Pons (tissue), 1 donor: ENCODE results near the gene MINDY2.
"Not testable (repeated sequence)": the region's sequence is repeated elsewhere in the genome, so short reads cannot be mapped to it uniquely, and the experiment has no call there.

Source experiments
- DNase-seq: peaks from one replicate; pipeline ENCODE4 v3.0.0-alpha.2; 2016; ENCODE audit warnings: low spot score

Gene MINDY2

GRCh38 chr15:58752716-58753115, 18.4 kb upstream of the MINDY2 start:
- DNase-seq, result no peak

- DNase-seq, result peak; percentile 58
These were observed 15.8 kb upstream of the MINDY2 start for GRCh38 chr15:58755350-58755749.

- no peak for DNase-seq
These were observed 15.1 kb upstream of the MINDY2 start for GRCh38 chr15:58755956-58756355.

- peak; percentile 83 for DNase-seq
These were observed 13.0 kb upstream of the MINDY2 start for GRCh38 chr15:58758141-58758540.

GRCh38 chr15:58760385-58761009, 10.6 kb upstream of the MINDY2 start:
- no peak for DNase-seq

- DNase-seq, result no peak
These were observed 10.1 kb upstream of the MINDY2 start for GRCh38 chr15:58761010-58761388.

GRCh38 chr15:58762285-58762684, 8.8 kb upstream of the MINDY2 start:
- DNase-seq, result no peak

- no peak for DNase-seq
These were observed 8.4 kb upstream of the MINDY2 start for GRCh38 chr15:58762731-58763130.

- no peak for DNase-seq
These were observed 6.6 kb upstream of the MINDY2 start for GRCh38 chr15:58764468-58764867.

- DNase-seq, result no peak
These were observed 4.8 kb upstream of the MINDY2 start for GRCh38 chr15:58766290-58766689.

GRCh38 chr15:58768601-58769004, 2.5 kb upstream of the MINDY2 start:
- not testable (repeated sequence) for DNase-seq

- DNase-seq, result no peak
These were observed 614 bp upstream of the MINDY2 start for GRCh38 chr15:58770519-58770856.

- DNase-seq, result peak; percentile 41
These were observed 634 bp downstream of the MINDY2 start for GRCh38 chr15:58771621-58772250.

- no peak for DNase-seq
These were observed 1.9 kb downstream of the MINDY2 start for GRCh38 chr15:58773024-58773423.

GRCh38 chr15:58775402-58775801, 4.3 kb downstream of the MINDY2 start:
- no peak for DNase-seq

- no peak for DNase-seq
These were observed 6.0 kb downstream of the MINDY2 start for GRCh38 chr15:58777107-58777506.

- no peak for DNase-seq
These were observed 8.5 kb downstream of the MINDY2 start for GRCh38 chr15:58779554-58779953.

GRCh38 chr15:58785355-58785754, 14.3 kb downstream of the MINDY2 start:
- no peak for DNase-seq

- DNase-seq, result no peak
These were observed 17.1 kb downstream of the MINDY2 start for GRCh38 chr15:58788056-58788710.

- no peak for DNase-seq
These were observed 22.8 kb downstream of the MINDY2 start for GRCh38 chr15:58793862-58794261.

- no peak for DNase-seq
These were observed 24.7 kb downstream of the MINDY2 start for GRCh38 chr15:58795825-58796224.

- DNase-seq, result no peak
These were observed 26.4 kb downstream of the MINDY2 start for GRCh38 chr15:58797505-58797904.

- no peak for DNase-seq
These were observed 34.0 kb downstream of the MINDY2 start for GRCh38 chr15:58805095-58805494.

GRCh38 chr15:58823267-58823666, 52.2 kb downstream of the MINDY2 start:
- not testable (repeated sequence) for DNase-seq
